ENCODE data around the gene LIN9.

DNA sequence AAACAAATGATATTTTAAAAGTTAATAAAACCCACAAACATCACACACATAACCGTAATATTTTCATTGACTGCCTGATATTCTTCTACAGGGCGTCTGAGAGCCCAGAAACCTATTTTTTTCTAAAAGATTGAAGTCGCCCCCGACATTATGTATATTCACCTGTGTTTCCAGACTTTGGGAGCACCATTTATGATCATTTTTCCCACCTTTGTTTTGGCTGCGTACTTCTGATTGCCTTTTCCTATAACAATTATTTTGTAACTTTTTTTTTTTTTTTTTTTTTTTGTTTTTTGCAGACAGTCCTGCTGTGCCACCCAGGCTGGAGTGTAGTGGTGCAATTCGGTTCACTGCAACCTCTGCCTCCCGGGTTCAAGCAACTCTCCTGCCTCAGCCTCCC lies 121.6 kb downstream of the LIN9 start:
- TF ChIP-seq, protein P1, sequence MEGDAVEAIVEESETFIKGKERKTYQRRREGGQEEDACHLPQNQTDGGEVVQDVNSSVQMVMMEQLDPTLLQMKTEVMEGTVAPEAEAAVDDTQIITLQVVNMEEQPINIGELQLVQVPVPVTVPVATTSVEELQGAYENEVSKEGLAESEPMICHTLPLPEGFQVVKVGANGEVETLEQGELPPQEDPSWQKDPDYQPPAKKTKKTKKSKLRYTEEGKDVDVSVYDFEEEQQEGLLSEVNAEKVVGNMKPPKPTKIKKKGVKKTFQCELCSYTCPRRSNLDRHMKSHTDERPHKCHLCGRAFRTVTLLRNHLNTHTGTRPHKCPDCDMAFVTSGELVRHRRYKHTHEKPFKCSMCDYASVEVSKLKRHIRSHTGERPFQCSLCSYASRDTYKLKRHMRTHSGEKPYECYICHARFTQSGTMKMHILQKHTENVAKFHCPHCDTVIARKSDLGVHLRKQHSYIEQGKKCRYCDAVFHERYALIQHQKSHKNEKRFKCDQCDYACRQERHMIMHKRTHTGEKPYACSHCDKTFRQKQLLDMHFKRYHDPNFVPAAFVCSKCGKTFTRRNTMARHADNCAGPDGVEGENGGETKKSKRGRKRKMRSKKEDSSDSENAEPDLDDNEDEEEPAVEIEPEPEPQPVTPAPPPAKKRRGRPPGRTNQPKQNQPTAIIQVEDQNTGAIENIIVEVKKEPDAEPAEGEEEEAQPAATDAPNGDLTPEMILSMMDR (IDR thresholded peaks at IDR 0.05; ENCODE audit: low read depth, low read length): no peak
- TF ChIP-seq EZH2phosphoT487 (IDR thresholded peaks at IDR 0.05; ENCODE audit: low read depth): no peak
